SK-N-SH treated with all-trans-retinoic acid at 6 μM for 48 hours (cell line): Measurements from ENCODE around the gene CENPP.

Experiments used
- ARNTL ChIP-seq: fragments of 450-650 bp; formaldehyde crosslinking; IDR thresholded peaks from 2 replicates; pipeline ENCODE4 v1.5.0; 2020; ENCODE audit warnings: low read depth, mild to moderate bottlenecking, moderate library complexity, borderline replicate concordance
- BACH2 ChIP-seq: fragments of 250-450 bp; sonication (Bioruptor Pico); IDR thresholded peaks from 2 replicates; pipeline ENCODE4 v1.9.0; 2021; ENCODE audit warnings: mild to moderate bottlenecking, borderline replicate concordance
- CSDC2 ChIP-seq: fragments of 250-450 bp; sonication (Bioruptor Pico); IDR thresholded peaks from 2 replicates; pipeline ENCODE4 v1.5.0; 2020; ENCODE audit warnings: mild to moderate bottlenecking, moderate library complexity
- ESRRG ChIP-seq: fragments of 250-450 bp; sonication (Bioruptor Pico); IDR thresholded peaks from 2 replicates; pipeline ENCODE4 v1.6.1; 2021; ENCODE audit warnings: mild to moderate bottlenecking
- OSR1 ChIP-seq: fragments of 250-450 bp; sonication (Bioruptor Pico); IDR thresholded peaks from 2 replicates; pipeline ENCODE4 v1.8.0; 2022; ENCODE audit warnings: moderate library complexity, mild to moderate bottlenecking, inconsistent platforms
- PPARA ChIP-seq: fragments of 250-450 bp; sonication (Bioruptor Pico); IDR thresholded peaks from 2 replicates; pipeline ENCODE4 v1.5.0; 2020; ENCODE audit warnings: mild to moderate bottlenecking, borderline replicate concordance
- TCF4 ChIP-seq: fragments of 250-450 bp; sonication (Bioruptor Pico); IDR thresholded peaks from 2 replicates; pipeline ENCODE4 v1.8.0; 2021; ENCODE audit warnings: mild to moderate bottlenecking, moderate library complexity, borderline replicate concordance
- ZFP3 ChIP-seq: fragments of 250-450 bp; sonication (Bioruptor Pico); IDR thresholded peaks from 2 replicates; pipeline ENCODE4 v1.5.0; 2020; ENCODE audit warnings: mild to moderate bottlenecking, moderate library complexity
- ZFP30 ChIP-seq: fragments of 450-650 bp; formaldehyde crosslinking; IDR thresholded peaks from 2 replicates; pipeline ENCODE4 v1.5.0; 2022; ENCODE audit warnings: mild to moderate bottlenecking, moderate library complexity
- ZNF70 ChIP-seq: fragments of 450-650 bp; formaldehyde crosslinking; IDR thresholded peaks from 2 replicates; pipeline ENCODE4 v1.5.0; 2020; ENCODE audit warnings: mild to moderate bottlenecking, moderate library complexity
- ZNF8 ChIP-seq: fragments of 450-650 bp; formaldehyde crosslinking; IDR thresholded peaks from 2 replicates; pipeline ENCODE4 v1.5.0; 2020; ENCODE audit warnings: mild to moderate bottlenecking, moderate library complexity
- TF ChIP-seq, protein P1 (sequence below): fragments of 250-450 bp; sonication (Bioruptor Pico); IDR thresholded peaks from 2 replicates; pipeline ENCODE4 v1.5.1; 2020; ENCODE audit warnings: low read depth, mild to moderate bottlenecking, moderate library complexity
- TF ChIP-seq, protein P2 (sequence below): fragments of 250-450 bp; sonication (Bioruptor Pico); IDR thresholded peaks from 2 replicates; pipeline ENCODE4 v1.8.0; 2020; ENCODE audit warnings: mild to moderate bottlenecking, moderate library complexity, borderline replicate concordance
- TF ChIP-seq, protein P3 (sequence below): fragments of 250-450 bp; sonication (Bioruptor Pico); IDR thresholded peaks from 2 replicates; pipeline ENCODE4 v1.5.0; 2020; ENCODE audit warnings: mild to moderate bottlenecking, moderate library complexity

DNA sequence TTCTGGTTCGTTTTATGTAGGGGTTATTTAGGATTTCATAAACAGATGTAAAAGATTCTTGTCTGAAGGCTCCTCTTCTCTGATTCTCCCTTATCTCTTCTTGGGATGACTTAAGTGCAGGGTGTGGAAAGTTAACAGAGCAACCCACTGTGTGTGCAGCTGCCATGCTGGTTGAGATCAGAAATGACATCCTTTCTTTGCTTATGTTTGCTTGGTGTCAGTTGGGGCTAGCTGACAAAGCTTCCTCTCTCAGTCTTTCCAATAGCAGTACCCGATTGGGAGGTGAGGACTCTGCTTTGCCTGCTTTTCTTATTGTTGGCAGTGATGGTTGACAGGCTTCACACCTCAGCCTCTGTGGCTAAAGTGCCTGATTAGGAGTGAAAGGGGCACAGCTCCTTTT lies 52.1 kb downstream of the CENPP start:
- TF ChIP-seq ZNF70 (CRISPR knock-in tag): no peak
- TF ChIP-seq ARNTL: no peak
- TF ChIP-seq, protein P1, sequence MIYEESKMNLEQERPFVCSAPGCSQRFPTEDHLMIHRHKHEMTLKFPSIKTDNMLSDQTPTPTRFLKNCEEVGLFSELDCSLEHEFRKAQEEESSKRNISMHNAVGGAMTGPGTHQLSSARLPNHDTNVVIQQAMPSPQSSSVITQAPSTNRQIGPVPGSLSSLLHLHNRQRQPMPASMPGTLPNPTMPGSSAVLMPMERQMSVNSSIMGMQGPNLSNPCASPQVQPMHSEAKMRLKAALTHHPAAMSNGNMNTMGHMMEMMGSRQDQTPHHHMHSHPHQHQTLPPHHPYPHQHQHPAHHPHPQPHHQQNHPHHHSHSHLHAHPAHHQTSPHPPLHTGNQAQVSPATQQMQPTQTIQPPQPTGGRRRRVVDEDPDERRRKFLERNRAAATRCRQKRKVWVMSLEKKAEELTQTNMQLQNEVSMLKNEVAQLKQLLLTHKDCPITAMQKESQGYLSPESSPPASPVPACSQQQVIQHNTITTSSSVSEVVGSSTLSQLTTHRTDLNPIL (CRISPR knock-in tag): no peak
- TF ChIP-seq, protein P2, sequence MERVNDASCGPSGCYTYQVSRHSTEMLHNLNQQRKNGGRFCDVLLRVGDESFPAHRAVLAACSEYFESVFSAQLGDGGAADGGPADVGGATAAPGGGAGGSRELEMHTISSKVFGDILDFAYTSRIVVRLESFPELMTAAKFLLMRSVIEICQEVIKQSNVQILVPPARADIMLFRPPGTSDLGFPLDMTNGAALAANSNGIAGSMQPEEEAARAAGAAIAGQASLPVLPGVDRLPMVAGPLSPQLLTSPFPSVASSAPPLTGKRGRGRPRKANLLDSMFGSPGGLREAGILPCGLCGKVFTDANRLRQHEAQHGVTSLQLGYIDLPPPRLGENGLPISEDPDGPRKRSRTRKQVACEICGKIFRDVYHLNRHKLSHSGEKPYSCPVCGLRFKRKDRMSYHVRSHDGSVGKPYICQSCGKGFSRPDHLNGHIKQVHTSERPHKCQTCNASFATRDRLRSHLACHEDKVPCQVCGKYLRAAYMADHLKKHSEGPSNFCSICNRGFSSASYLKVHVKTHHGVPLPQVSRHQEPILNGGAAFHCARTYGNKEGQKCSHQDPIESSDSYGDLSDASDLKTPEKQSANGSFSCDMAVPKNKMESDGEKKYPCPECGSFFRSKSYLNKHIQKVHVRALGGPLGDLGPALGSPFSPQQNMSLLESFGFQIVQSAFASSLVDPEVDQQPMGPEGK (CRISPR knock-in tag): no peak
- TF ChIP-seq, protein P3, sequence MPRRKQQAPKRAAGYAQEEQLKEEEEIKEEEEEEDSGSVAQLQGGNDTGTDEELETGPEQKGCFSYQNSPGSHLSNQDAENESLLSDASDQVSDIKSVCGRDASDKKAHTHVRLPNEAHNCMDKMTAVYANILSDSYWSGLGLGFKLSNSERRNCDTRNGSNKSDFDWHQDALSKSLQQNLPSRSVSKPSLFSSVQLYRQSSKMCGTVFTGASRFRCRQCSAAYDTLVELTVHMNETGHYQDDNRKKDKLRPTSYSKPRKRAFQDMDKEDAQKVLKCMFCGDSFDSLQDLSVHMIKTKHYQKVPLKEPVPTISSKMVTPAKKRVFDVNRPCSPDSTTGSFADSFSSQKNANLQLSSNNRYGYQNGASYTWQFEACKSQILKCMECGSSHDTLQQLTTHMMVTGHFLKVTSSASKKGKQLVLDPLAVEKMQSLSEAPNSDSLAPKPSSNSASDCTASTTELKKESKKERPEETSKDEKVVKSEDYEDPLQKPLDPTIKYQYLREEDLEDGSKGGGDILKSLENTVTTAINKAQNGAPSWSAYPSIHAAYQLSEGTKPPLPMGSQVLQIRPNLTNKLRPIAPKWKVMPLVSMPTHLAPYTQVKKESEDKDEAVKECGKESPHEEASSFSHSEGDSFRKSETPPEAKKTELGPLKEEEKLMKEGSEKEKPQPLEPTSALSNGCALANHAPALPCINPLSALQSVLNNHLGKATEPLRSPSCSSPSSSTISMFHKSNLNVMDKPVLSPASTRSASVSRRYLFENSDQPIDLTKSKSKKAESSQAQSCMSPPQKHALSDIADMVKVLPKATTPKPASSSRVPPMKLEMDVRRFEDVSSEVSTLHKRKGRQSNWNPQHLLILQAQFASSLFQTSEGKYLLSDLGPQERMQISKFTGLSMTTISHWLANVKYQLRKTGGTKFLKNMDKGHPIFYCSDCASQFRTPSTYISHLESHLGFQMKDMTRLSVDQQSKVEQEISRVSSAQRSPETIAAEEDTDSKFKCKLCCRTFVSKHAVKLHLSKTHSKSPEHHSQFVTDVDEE: no peak
- TF ChIP-seq ZFP3 (CRISPR knock-in tag): no peak
- TF ChIP-seq ZFP30 (CRISPR knock-in tag): no peak
- TF ChIP-seq OSR1: no peak
- TF ChIP-seq ESRRG (CRISPR knock-in tag): no peak
- no peak for TF ChIP-seq TCF4 (CRISPR knock-in tag)
- no peak for TF ChIP-seq ZNF8 (CRISPR knock-in tag)
- TF ChIP-seq BACH2 (CRISPR knock-in tag): no peak
- TF ChIP-seq CSDC2 (CRISPR knock-in tag): no peak
- no peak for TF ChIP-seq PPARA
